Measurements from ENCODE around the gene GOLPH3.

Gene GOLPH3

DNA sequence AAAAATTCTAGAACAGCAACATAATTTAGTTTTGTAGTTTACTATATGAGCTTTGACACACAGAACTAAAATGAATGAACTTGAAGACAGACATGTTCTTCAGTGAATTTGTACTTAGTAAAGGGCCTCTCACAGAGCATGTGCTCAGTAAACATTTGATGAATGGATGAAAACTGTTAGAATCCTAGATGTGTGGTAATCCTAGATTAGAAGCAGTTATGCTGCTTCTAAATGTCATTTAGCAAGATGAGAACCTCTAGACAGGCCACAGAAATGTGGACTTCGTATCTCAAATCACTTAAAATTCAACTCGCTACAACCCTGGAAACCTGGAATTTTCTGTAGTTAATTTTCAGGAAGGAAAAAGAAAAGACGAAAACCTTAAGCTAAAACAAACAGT is 8.5 kb downstream of the GOLPH3 start:
- no peaks in the 10 kb centered on the region for H3K9me3 ChIP-seq (ENCODE audit: control insufficient read depth, low read length)
- H3K36me3 ChIP-seq (ENCODE audit: control insufficient read depth, insufficient read depth, low read length): no peaks in the 10 kb centered on the region
- peaks cover 5% of the 10 kb centered on the region for H3K4me1 ChIP-seq (ENCODE audit: control insufficient read depth, insufficient read depth, low read length)
- H3K4me3 ChIP-seq (ENCODE audit: low read length): no peak overlapping the region
- peak overlapping the region; percentile 24 for H3K9ac ChIP-seq (ENCODE audit: low read length)
- H3K27me3 ChIP-seq (ENCODE audit: control insufficient read depth, insufficient read depth, low read length): no peaks in the 10 kb centered on the region

DNA sequence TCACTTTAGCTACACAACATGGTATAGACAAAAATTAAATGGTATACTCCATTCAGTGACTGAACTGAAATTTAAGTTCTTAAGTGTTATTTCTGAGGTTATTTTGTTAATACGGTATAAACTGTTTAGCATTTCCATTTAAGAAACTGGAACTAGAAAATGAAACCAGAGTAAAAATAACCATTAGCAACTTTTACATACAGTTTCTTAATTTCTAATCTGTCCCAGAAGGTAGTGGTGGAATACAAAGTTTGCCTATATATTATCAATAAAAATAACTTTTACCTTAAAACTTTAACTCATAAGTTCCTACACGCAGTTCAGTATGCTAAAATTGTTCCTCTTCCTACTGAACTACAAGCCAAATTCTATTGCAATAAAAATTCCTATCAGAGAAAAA is 10.3 kb downstream of the GOLPH3 start:
- Histone ChIP-seq H3K4me3 (ENCODE audit: low read length) (no peak overlapping the region), H3K4me1 (ENCODE audit: control insufficient read depth, insufficient read depth, low read length) (peaks cover 8% of the 10 kb centered on the region), H3K36me3 (ENCODE audit: control insufficient read depth, insufficient read depth, low read length) (no peaks in the 10 kb centered on the region), H3K27me3 (ENCODE audit: control insufficient read depth, insufficient read depth, low read length) (no peaks in the 10 kb centered on the region), H3K9me3 (ENCODE audit: control insufficient read depth, low read length) (no peaks in the 10 kb centered on the region), H3K9ac (ENCODE audit: low read length) (no peak overlapping the region)

DNA sequence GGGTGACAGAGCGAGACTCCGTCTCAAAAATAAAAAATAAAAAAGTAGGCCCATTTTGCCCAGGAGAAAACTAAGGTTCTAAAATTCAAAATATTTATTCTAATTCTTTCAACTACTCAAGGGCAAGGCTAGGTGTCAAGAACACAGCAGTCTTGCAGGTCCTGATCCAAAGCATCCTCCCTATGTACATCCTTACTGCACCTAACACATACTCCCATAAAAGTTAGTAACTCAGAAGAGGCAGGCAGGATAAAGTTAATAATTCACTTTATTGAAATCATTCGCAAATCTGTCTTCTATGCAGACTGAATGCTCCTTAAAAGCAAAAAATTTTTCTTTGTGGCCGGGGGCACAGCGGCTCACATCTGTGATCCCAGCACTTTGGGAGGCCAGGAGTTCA is 11.1 kb downstream of the GOLPH3 start:
- H3K9me3 ChIP-seq (ENCODE audit: control insufficient read depth, low read length): no peaks in the 10 kb centered on the region
- peaks cover 14% of the 10 kb centered on the region for H3K4me1 ChIP-seq (ENCODE audit: control insufficient read depth, insufficient read depth, low read length)
- H3K9ac ChIP-seq (ENCODE audit: low read length): no peak overlapping the region
- no peaks in the 10 kb centered on the region for H3K27me3 ChIP-seq (ENCODE audit: control insufficient read depth, insufficient read depth, low read length)
- no peak overlapping the region for H3K4me3 ChIP-seq (ENCODE audit: low read length)
- no peaks in the 10 kb centered on the region for H3K36me3 ChIP-seq (ENCODE audit: control insufficient read depth, insufficient read depth, low read length)

DNA sequence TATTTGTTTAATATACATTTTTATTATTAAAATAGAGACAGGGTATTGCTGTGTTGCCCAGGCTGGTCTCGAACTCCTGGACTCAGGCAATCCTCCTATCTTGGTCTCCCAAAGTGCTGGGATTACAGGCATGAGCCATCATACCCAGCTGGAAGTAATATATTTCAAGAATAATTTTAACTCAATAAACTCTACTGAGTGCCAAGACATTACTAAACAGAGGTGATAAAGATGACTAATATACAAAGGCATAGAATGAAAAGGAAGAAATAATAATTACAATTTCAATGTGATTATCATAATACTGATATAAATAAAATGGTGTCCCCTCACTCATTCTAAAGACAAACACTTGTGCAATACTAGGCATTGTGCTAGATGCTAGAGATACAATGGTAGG is 13.9 kb downstream of the GOLPH3 start:
- H3K36me3 ChIP-seq (ENCODE audit: control insufficient read depth, insufficient read depth, low read length): no peaks in the 10 kb centered on the region
- no peaks in the 10 kb centered on the region for H3K27me3 ChIP-seq (ENCODE audit: control insufficient read depth, insufficient read depth, low read length)
- H3K4me3 ChIP-seq (ENCODE audit: low read length): no peak overlapping the region
- no peaks in the 10 kb centered on the region for H3K9me3 ChIP-seq (ENCODE audit: control insufficient read depth, low read length)
- H3K4me1 ChIP-seq (ENCODE audit: control insufficient read depth, insufficient read depth, low read length): peaks cover 19% of the 10 kb centered on the region
- H3K9ac ChIP-seq (ENCODE audit: low read length): no peak overlapping the region

DNA sequence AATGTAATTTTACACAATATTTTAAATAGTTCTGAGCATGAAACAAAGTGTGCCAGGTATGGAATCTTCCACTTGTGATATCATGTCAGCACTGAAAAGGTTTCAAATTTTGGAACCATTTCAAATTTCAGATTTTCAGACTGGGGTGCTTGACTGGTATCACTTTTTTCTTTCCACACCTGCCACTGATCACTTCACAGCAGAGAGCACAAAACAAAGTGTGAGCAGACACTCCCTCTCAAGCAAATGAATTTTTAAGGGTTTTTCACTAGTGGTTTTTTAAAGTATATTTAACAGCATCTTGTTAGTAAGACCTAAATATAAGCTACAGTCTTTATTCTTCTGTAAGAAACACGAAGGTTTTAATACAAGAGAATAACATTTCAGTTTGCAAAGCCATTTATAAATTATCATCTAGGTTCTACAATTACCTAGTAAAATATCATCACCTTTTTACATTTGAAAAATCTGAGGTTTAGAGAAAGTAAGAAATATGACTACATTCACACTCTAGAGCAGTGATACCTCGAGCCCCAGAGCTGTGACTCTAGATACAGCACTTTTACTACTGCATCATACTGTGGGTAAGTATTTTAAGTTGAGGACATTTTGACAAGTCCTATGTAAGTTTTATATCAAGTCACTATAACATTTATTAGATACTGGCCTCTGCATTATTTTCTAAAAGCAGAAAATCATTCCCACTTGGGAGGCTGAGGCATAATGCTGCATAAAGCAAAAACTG is 14.6 kb downstream of the GOLPH3 start:
- Histone ChIP-seq H3K27me3 (ENCODE audit: control insufficient read depth, insufficient read depth, low read length) (no peaks in the 10 kb centered on the region), H3K4me3 (ENCODE audit: low read length) (no peak overlapping the region), H3K36me3 (ENCODE audit: control insufficient read depth, insufficient read depth, low read length) (no peaks in the 10 kb centered on the region), H3K9me3 (ENCODE audit: control insufficient read depth, low read length) (no peaks in the 10 kb centered on the region), H3K4me1 (ENCODE audit: control insufficient read depth, insufficient read depth, low read length) (peaks cover 22% of the 10 kb centered on the region), H3K9ac (ENCODE audit: low read length) (no peak overlapping the region)

DNA sequence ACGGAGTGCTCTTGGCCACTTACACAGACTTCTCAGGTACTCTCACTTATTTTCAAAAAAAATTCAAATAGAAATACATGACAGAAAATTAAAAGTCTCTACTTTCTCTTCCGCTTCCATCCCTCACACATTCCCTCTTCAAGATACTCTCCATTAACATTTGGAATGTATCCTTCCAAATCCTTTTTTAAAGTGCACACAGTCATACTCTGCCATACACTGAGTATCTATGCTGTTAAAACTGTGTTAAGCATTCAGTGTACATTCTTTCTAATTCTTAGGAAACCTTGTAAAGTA is 15.5 kb downstream of the GOLPH3 start:
- Histone ChIP-seq H3K36me3 (ENCODE audit: control insufficient read depth, insufficient read depth, low read length) (no peaks in the 10 kb centered on the region), H3K27me3 (ENCODE audit: control insufficient read depth, insufficient read depth, low read length) (no peaks in the 10 kb centered on the region), H3K4me1 (ENCODE audit: control insufficient read depth, insufficient read depth, low read length) (peaks cover 31% of the 10 kb centered on the region), H3K4me3 (ENCODE audit: low read length) (no peak overlapping the region), H3K9ac (ENCODE audit: low read length) (no peak overlapping the region), H3K9me3 (ENCODE audit: control insufficient read depth, low read length) (no peaks in the 10 kb centered on the region)

DNA sequence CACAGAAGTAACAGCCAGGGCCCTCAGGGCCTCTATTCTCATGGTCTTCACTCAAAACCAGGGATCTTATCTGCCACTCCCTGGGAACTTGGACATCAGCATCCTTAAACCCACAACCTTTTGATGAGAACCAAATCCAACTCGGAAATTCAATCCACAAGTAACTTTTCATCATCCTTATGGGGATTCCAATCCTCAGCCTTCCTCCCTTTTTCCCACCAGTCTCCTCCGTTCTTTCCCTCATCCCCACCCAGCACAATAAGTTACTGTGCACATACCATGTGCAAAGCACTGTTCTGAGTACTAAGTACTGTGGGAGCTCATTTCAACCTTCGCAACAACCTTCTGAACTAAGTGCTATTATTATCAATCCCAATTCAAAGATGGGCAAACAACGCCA is 17.0 kb downstream of the GOLPH3 start:
- Histone ChIP-seq H3K4me1 (ENCODE audit: control insufficient read depth, insufficient read depth, low read length) (peaks cover 33% of the 10 kb centered on the region), H3K27me3 (ENCODE audit: control insufficient read depth, insufficient read depth, low read length) (no peaks in the 10 kb centered on the region), H3K9me3 (ENCODE audit: control insufficient read depth, low read length) (no peaks in the 10 kb centered on the region), H3K36me3 (ENCODE audit: control insufficient read depth, insufficient read depth, low read length) (no peaks in the 10 kb centered on the region), H3K4me3 (ENCODE audit: low read length) (no peak overlapping the region), H3K9ac (ENCODE audit: low read length) (no peak overlapping the region)

DNA sequence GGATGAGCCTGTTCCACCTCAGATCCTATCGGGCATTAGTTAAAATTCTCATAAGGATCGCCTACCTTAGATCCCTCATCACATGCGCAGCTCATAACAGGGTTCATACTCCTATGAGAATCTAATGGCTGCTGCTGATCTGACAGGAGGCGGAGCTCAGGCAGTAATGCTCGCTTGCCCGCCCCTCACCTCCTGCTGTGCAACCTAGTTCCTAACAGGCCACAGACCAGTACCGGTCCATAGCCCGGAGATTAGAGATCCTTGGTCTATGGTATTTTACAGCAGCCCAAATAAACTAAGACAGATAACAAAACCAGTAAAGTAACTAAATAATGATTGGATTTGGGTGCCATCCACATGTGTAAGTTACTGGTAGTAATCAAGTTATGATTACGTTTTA is 17.5 kb downstream of the GOLPH3 start:
- Histone ChIP-seq H3K27me3 (ENCODE audit: control insufficient read depth, insufficient read depth, low read length) (no peaks in the 10 kb centered on the region), H3K4me3 (ENCODE audit: low read length) (no peak overlapping the region), H3K4me1 (ENCODE audit: control insufficient read depth, insufficient read depth, low read length) (peaks cover 33% of the 10 kb centered on the region), H3K9me3 (ENCODE audit: control insufficient read depth, low read length) (no peaks in the 10 kb centered on the region), H3K36me3 (ENCODE audit: control insufficient read depth, insufficient read depth, low read length) (no peaks in the 10 kb centered on the region), H3K9ac (ENCODE audit: low read length) (no peak overlapping the region)

DNA sequence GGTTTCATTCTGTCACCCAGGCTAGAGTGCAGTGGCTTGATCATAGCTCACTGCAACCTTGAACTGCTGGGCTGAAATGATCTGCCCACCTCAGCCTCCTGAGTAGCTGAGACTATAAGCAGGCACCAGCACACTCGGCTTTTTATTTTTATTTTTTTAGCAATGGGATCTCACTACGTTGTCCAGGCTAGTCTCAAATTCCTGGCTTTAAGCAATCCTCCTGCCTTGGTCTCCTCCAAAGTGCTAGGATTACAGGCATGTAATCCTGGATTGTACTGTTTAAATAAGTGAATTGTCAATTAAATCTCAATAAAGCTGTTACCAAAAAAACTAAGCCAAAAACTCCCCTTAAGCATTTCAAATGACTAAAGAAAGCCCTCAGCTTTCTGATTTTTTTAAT is 18.9 kb downstream of the GOLPH3 start:
- Histone ChIP-seq H3K36me3 (ENCODE audit: control insufficient read depth, insufficient read depth, low read length) (no peaks in the 10 kb centered on the region), H3K9ac (ENCODE audit: low read length) (no peak overlapping the region), H3K9me3 (ENCODE audit: control insufficient read depth, low read length) (no peaks in the 10 kb centered on the region), H3K27me3 (ENCODE audit: control insufficient read depth, insufficient read depth, low read length) (no peaks in the 10 kb centered on the region), H3K4me3 (ENCODE audit: low read length) (no peak overlapping the region), H3K4me1 (ENCODE audit: control insufficient read depth, insufficient read depth, low read length) (peaks cover 33% of the 10 kb centered on the region)

DNA sequence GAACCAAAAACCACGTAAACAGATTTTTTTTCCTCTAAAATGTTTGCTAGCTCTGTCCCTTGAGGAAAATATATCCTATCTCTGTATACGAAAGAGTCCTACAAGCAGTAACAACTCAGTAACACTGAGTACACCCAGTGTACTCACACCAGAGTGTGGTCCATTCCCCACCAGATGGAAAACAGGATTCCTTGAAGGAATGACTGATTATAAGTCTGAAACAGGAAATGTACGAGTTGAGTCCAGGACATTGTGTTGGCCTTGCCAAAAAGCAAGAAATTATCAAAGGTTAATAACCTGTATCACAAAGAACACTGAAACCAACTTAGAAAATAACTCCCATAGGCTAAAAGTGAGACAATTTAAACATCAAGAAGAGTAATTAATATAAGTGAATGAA is 20.4 kb downstream of the GOLPH3 start:
- Histone ChIP-seq H3K27me3 (ENCODE audit: control insufficient read depth, insufficient read depth, low read length) (no peaks in the 10 kb centered on the region), H3K9me3 (ENCODE audit: control insufficient read depth, low read length) (no peaks in the 10 kb centered on the region), H3K4me3 (ENCODE audit: low read length) (no peak overlapping the region), H3K36me3 (ENCODE audit: control insufficient read depth, insufficient read depth, low read length) (no peaks in the 10 kb centered on the region), H3K4me1 (ENCODE audit: control insufficient read depth, insufficient read depth, low read length) (peaks cover 29% of the 10 kb centered on the region), H3K9ac (ENCODE audit: low read length) (no peak overlapping the region)

DNA sequence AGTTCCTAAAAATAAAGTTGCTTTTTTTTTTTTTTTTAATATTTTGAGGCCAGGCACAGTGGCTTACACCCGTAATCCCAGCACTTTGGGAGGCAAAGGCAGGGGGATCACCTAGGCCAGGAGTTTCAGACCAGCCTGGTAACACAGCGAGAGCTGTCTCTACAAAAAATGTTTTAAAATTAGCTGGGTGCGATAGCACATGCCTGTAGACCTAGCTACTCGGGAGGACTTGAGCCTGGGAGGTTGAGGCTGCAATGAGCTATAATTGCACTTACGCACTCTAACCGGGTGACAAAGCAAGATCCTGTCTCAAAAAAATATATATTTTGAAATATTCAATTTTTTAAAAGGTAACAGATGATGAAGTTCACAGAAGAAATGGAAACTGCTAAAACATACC is 22.9 kb downstream of the GOLPH3 start:
- no peak overlapping the region for H3K4me3 ChIP-seq (ENCODE audit: low read length)
- H3K4me1 ChIP-seq (ENCODE audit: control insufficient read depth, insufficient read depth, low read length): peaks cover 19% of the 10 kb centered on the region
- H3K9ac ChIP-seq (ENCODE audit: low read length): no peak overlapping the region
- H3K36me3 ChIP-seq (ENCODE audit: control insufficient read depth, insufficient read depth, low read length): no peaks in the 10 kb centered on the region
- H3K27me3 ChIP-seq (ENCODE audit: control insufficient read depth, insufficient read depth, low read length): no peaks in the 10 kb centered on the region
- H3K9me3 ChIP-seq (ENCODE audit: control insufficient read depth, low read length): no peaks in the 10 kb centered on the region

DNA sequence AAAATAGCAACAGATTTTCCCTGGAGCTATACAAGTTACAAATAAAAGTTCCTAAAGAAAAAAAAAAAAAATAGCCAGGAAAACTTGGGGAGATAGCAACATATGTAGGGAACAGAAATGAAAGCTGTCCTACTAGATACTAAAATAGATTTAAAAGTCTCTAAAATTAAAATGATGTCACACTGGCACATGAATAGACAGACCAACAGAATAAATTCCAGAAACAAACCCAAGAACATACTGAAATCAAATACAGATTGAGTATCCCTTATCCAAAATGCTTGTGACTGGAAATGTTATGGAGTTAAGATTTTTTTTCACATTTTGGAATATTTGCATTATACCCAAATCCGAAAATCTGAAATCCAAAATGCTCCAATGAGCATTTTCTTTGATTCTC is 23.8 kb downstream of the GOLPH3 start:
- H3K36me3 ChIP-seq (ENCODE audit: control insufficient read depth, insufficient read depth, low read length): no peaks in the 10 kb centered on the region
- no peaks in the 10 kb centered on the region for H3K9me3 ChIP-seq (ENCODE audit: control insufficient read depth, low read length)
- peaks cover 21% of the 10 kb centered on the region for H3K4me1 ChIP-seq (ENCODE audit: control insufficient read depth, insufficient read depth, low read length)
- no peak overlapping the region for H3K9ac ChIP-seq (ENCODE audit: low read length)
- no peak overlapping the region for H3K4me3 ChIP-seq (ENCODE audit: low read length)
- no peaks in the 10 kb centered on the region for H3K27me3 ChIP-seq (ENCODE audit: control insufficient read depth, insufficient read depth, low read length)

DNA sequence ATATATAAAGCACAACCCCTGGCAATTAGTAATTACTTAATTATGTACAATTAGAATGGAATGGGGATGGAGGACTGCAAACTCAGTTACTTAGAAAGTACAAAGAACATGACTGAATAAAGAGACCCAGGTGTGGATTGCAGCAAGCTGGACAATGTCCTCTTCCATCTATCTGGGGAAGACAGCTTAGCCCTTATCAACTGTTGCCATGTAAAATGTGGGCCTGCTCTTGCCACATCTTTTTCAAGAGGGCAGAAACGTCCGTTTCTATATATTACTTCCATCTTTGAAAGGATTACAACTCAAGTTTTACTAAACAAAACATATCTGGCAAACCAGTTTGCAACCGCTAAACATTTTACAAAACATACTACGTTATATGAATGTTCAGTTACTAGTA is 26.2 kb downstream of the GOLPH3 start:
- Histone ChIP-seq H3K4me1 (ENCODE audit: control insufficient read depth, insufficient read depth, low read length) (peaks cover 18% of the 10 kb centered on the region), H3K36me3 (ENCODE audit: control insufficient read depth, insufficient read depth, low read length) (no peaks in the 10 kb centered on the region), H3K27me3 (ENCODE audit: control insufficient read depth, insufficient read depth, low read length) (no peaks in the 10 kb centered on the region), H3K9ac (ENCODE audit: low read length) (no peak overlapping the region), H3K9me3 (ENCODE audit: control insufficient read depth, low read length) (no peaks in the 10 kb centered on the region), H3K4me3 (ENCODE audit: low read length) (no peak overlapping the region)

Measured in mucosa of stomach (tissue), 1 donor.